ENCODE results near the gene FGF10. TPM values are rescaled to one million over a fixed set of nuclear protein-coding genes. Genes with fewer than 3 reads are reported as not detected.
A peak's percentile ranks its signal among the peaks of the same experiment; 100 is the strongest.

The FGF10 gene
- total and polyA plus RNA-seq, 4 donors = 1.3 to 37.3 (median 4.9) TPM

DNA sequence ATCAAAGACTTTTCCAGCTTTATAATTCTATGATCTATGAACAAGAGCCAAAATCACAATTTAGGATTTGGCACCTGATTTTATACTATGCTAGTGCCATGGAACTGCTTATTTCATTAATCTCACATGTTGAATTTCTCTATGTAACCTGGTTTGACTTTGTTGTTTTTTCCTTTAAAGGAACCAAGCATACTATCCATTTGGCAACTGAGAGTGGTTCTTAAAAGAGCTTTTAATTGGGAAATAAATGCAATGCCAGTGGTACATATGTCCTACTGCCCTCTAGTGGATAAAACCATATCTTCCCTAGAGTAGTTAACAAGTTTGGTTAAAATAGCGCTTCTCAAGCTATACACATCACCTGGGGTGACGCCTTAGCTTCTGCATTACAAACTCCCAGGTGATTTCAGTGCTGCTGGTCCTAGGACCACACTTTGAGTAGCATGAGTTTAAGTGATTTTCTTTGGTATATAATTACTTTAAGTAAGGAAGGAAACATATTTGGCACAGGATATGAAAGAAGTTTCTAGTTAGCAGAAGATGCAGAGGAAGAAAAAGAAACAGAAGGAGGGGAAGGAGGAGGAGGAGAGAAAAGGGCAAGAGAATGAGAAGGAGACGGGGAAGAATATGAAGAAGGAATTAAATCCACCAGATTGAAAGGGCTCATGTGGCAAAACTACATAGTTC, 56.8 kb downstream of the FGF10 start:
- DNase-seq (peak in 2 of 3 donors; percentile 59 to 73), ATAC-seq (ENCODE audit: insufficient read depth, low FRiP score) (no peak)
- no peak overlapping the region for H3K27ac ChIP-seq (ENCODE audit: low read depth in 1 of 2, low read length in 1 of 2)
- no peak overlapping the region for H3K9ac ChIP-seq (ENCODE audit: insufficient read depth in 1 of 2, low read length in 2 of 2)
- TF ChIP-seq, protein P1, sequence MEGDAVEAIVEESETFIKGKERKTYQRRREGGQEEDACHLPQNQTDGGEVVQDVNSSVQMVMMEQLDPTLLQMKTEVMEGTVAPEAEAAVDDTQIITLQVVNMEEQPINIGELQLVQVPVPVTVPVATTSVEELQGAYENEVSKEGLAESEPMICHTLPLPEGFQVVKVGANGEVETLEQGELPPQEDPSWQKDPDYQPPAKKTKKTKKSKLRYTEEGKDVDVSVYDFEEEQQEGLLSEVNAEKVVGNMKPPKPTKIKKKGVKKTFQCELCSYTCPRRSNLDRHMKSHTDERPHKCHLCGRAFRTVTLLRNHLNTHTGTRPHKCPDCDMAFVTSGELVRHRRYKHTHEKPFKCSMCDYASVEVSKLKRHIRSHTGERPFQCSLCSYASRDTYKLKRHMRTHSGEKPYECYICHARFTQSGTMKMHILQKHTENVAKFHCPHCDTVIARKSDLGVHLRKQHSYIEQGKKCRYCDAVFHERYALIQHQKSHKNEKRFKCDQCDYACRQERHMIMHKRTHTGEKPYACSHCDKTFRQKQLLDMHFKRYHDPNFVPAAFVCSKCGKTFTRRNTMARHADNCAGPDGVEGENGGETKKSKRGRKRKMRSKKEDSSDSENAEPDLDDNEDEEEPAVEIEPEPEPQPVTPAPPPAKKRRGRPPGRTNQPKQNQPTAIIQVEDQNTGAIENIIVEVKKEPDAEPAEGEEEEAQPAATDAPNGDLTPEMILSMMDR (IDR thresholded peaks at IDR 0.05; ENCODE audit: control extremely low read depth, extremely low read depth) = no peak
- H3K27me3 ChIP-seq (ENCODE audit: control insufficient read depth in 3 of 3, insufficient read depth in 3 of 3, low read length in 2 of 3) = no peaks in the 10 kb centered on the region
- no peak overlapping the region for H3K4me3 ChIP-seq
- WGBS, 2 donors = 36 to 37% methylated on average over 3 of the region's 3 CpGs
- H3K36me3 ChIP-seq (ENCODE audit: control insufficient read depth in 4 of 4, insufficient read depth in 4 of 4, low read length in 4 of 4) = peaks cover 0 to 6% (median 0%) of the 10 kb centered on the region in 4 donors
- peaks cover 0 to 40% (median 0%) of the 10 kb centered on the region in 5 donors for H3K4me1 ChIP-seq (ENCODE audit: control insufficient read depth in 5 of 5, insufficient read depth in 5 of 5, low read length in 5 of 5)
- H3K9me3 ChIP-seq (ENCODE audit: control insufficient read depth in 4 of 4, insufficient read depth in 3 of 4, low read length in 3 of 4) = no peaks in the 10 kb centered on the region

DNA sequence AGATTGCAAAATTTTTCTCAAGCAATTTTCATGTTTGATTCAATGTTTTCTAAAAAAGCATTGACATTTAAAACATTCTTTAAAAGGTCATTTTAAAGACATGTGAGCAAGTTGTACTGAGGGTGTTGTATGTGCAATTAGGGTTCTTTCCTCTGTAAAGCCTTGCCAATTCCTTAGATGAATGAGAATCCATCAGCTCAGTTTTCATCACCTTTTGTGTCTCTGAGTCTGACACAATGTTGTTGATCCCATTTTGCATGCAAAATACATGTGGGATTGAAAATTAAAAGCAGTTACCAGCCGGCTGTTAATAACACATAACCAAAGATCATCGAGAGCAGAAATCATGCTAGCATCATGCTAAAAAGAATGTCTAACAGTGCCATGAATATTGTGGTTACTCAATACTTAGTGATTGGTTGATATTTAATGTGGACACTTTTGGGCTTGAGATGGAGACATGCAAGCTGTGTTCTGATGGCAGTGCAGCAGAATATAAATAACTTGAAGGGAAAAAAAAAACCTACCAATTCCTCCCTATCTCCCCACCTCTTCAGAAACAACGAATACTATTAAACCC, 57.7 kb downstream of the FGF10 start:
- TF ChIP-seq, protein P1 (IDR thresholded peaks at IDR 0.05; ENCODE audit: control extremely low read depth, extremely low read depth) = no peak
- 41 to 84% methylated on average over 3 of the region's 3 CpGs for WGBS, 2 donors
- peaks cover 0 to 40% (median 0%) of the 10 kb centered on the region in 5 donors for H3K4me1 ChIP-seq (ENCODE audit: control insufficient read depth in 5 of 5, insufficient read depth in 5 of 5, low read length in 5 of 5)
- no peaks in the 10 kb centered on the region for H3K27me3 ChIP-seq (ENCODE audit: control insufficient read depth in 3 of 3, insufficient read depth in 3 of 3, low read length in 2 of 3)
- H3K9me3 ChIP-seq (ENCODE audit: control insufficient read depth in 4 of 4, insufficient read depth in 3 of 4, low read length in 3 of 4) = no peaks in the 10 kb centered on the region
- peak; percentile 14 to 88 (median 79) for DNase-seq
- ATAC-seq (ENCODE audit: insufficient read depth, low FRiP score) = no peak
- H3K9ac ChIP-seq (ENCODE audit: insufficient read depth in 1 of 2, low read length in 2 of 2) = no peak overlapping the region
- H3K36me3 ChIP-seq (ENCODE audit: control insufficient read depth in 4 of 4, insufficient read depth in 4 of 4, low read length in 4 of 4) = peaks cover 0 to 6% (median 0%) of the 10 kb centered on the region in 4 donors
- no peak overlapping the region for H3K27ac ChIP-seq (ENCODE audit: low read depth in 1 of 2, low read length in 1 of 2)
- no peak overlapping the region for H3K4me3 ChIP-seq

DNA sequence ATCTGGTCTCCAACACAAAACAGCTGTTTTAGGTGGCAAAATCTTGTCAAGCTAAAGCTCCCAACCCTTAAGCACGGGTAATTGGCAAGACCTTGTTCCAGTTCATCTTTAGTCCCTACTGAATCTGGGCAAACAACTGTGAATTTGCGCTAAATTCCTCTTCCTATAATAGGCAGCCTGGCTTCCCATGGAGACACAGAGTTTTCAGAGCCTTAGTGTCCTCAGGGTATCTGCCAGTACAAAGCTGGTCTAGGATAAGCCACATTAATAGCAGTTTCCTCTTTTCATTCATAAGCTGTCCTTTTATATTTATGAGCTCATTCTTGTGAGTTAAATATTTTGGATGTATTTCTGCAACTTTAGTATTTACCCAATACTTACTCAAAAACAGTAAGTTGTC, 59.5 kb downstream of the FGF10 start:
- ATAC-seq (ENCODE audit: insufficient read depth, low FRiP score) = no peak
- no peaks in the 10 kb centered on the region for H3K9me3 ChIP-seq (ENCODE audit: control insufficient read depth in 4 of 4, insufficient read depth in 3 of 4, low read length in 3 of 4)
- no peak overlapping the region for H3K27ac ChIP-seq (ENCODE audit: low read depth in 1 of 2, low read length in 1 of 2)
- peaks cover 0 to 40% (median 0%) of the 10 kb centered on the region in 5 donors for H3K4me1 ChIP-seq (ENCODE audit: control insufficient read depth in 5 of 5, insufficient read depth in 5 of 5, low read length in 5 of 5)
- no peak overlapping the region for H3K9ac ChIP-seq (ENCODE audit: insufficient read depth in 1 of 2, low read length in 2 of 2)
- no peak overlapping the region for H3K4me3 ChIP-seq
- TF ChIP-seq, protein P1 (IDR thresholded peaks at IDR 0.05; ENCODE audit: control extremely low read depth, extremely low read depth) = no peak
- DNase-seq = peak in 2 of 3 donors; percentile 22 to 31
- no peaks in the 10 kb centered on the region for H3K27me3 ChIP-seq (ENCODE audit: control insufficient read depth in 3 of 3, insufficient read depth in 3 of 3, low read length in 2 of 3)
- H3K36me3 ChIP-seq (ENCODE audit: control insufficient read depth in 4 of 4, insufficient read depth in 4 of 4, low read length in 4 of 4) = no peaks in the 10 kb centered on the region
- 78 to 81% methylated on average over 2 of the region's 2 CpGs for WGBS, 2 donors
